HG02840 (cell line): ENCODE data around the gene SLC25A1.

Experiments used
- ATAC-seq: cut with Tn5 transposase; IDR thresholded peaks from one replicate; pipeline ENCODE4 v1.9.1; 2021; ENCODE audit warnings: mild to moderate bottlenecking, moderate library complexity, moderate number of reproducible peaks; ENCODE audit not compliant: unreplicated experiment, low FRiP score

Gene SLC25A1

DNA sequence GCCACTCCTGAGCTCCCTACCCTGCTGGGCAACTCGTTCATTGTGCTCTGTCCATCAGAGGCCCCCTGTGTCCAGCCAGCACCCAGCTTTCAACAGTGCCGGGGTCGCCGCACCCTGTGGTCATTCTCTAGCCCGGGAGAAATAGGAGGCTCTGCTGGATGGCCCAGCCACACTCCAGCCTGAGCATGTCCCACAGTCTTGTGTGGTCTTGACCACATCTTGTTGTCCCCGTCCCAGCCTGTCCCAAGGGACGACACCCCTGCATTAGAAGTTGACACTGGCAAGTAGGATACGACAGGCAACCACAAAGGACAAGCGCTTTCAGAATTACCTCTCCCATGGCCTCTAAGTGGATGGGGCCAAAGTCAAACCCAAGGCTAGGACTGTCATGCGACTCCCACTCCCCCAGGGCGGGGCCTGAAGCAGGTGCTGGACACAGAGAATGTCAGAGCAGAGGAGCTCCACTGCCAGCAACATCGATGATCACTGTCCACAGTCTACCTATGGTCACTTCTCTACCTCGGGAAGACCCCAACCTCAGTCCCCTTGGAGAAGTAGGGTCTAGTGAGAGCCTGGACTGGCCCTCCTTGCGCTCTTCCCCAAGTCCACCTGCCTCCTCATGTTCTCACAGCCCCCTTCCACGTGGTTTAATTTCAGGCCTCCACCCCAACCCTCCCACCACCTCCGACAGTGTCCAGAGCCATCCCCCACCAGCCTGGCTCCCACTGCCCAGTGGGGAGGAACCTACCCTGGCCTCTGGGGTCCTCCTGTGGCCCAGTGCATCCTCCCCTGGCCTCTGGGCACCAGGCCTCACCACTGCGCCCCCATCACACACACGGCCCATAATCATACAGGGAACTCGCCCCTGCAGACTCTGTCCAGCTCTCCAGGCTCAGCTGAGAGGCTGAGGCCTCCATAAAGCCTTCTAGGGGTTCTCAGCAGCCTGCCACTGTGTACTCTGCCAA, 51.9 kb downstream of the SLC25A1 start:
- ATAC-seq = no peak
